ENCODE data around the gene PPP1R3F. TPM values are rescaled to one million over a fixed set of nuclear protein-coding genes. Genes with fewer than 3 reads are reported as not detected.
A peak's percentile ranks its signal among the peaks of the same experiment; 100 is the strongest.

PPP1R3F gene
- polyA plus RNA-seq, 3 donors: 0.47 to 1.6 (median 1.6) TPM

DNA sequence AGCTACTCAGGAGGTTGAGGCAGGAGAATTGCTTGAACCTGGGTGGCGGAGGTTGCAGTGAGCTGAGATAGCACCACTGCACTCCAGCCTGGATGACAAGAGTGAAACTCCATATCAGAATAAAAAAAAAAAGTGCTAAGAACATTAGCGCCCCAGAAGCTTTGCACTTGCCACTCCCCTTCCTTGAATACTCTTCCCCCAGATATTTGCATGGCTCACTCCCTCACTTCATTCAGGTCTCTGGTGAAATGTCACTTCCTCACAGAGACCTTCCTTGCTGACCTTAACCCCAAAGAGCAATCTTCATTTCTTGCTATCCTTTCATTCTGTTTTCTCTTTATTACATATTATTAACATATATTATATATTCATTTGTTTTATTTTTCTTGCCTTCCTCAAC is 47.7 kb upstream of the PPP1R3F start:
- H3K27me3 Mint-ChIP-seq (ENCODE audit: low read depth in 3 of 3): peaks cover 10 to 24% (median 14%) of the 10 kb centered on the region in 3 donors
- Histone ChIP-seq H3K9ac (ENCODE audit: insufficient read depth, low read length, poor library complexity, severe bottlenecking) (no peak overlapping the region), H2AFZ (ENCODE audit: insufficient read depth, low read depth, low read length, poor library complexity, severe bottlenecking) (no peak overlapping the region), H3K4me3 (replicated peaks in 1 of 3; ENCODE audit: low read depth in 2 of 3, low read length in 3 of 3) (no peak overlapping the region), H4K20me1 (ENCODE audit: insufficient read depth, low read length) (no peaks in the 10 kb centered on the region), H3K36me3 (replicated peaks in 1 of 2; ENCODE audit: control insufficient read depth in 1 of 2, insufficient read depth in 2 of 2, low read length in 2 of 2) (no peaks in the 10 kb centered on the region), H3K4me2 (replicated peaks; ENCODE audit: extremely low read depth, low read length, poor library complexity, severe bottlenecking) (no peak overlapping the region), H3K4me1 (ENCODE audit: control insufficient read depth in 1 of 2, insufficient read depth in 2 of 2, low read length in 2 of 2) (peaks cover 4 to 7% of the 10 kb centered on the region in 2 donors), H3K27ac (ENCODE audit: low read depth in 1 of 2, low read length in 2 of 2) (no peak overlapping the region), H3K79me2 (ENCODE audit: insufficient read depth, low read length) (no peaks in the 10 kb centered on the region), H3K9me3 (replicated peaks in 1 of 2; ENCODE audit: control insufficient read depth in 1 of 2, insufficient read depth in 1 of 2, low read length in 2 of 2) (no peaks in the 10 kb centered on the region), H3K27me3 (ENCODE audit: control insufficient read depth in 2 of 2, insufficient read depth in 2 of 2, low read length in 2 of 2) (no peaks in the 10 kb centered on the region)
- intact Hi-C loops (cut with micrococcal nuclease): no loop called here
- DNase-seq: no peak
- TF ChIP-seq, protein P1, sequence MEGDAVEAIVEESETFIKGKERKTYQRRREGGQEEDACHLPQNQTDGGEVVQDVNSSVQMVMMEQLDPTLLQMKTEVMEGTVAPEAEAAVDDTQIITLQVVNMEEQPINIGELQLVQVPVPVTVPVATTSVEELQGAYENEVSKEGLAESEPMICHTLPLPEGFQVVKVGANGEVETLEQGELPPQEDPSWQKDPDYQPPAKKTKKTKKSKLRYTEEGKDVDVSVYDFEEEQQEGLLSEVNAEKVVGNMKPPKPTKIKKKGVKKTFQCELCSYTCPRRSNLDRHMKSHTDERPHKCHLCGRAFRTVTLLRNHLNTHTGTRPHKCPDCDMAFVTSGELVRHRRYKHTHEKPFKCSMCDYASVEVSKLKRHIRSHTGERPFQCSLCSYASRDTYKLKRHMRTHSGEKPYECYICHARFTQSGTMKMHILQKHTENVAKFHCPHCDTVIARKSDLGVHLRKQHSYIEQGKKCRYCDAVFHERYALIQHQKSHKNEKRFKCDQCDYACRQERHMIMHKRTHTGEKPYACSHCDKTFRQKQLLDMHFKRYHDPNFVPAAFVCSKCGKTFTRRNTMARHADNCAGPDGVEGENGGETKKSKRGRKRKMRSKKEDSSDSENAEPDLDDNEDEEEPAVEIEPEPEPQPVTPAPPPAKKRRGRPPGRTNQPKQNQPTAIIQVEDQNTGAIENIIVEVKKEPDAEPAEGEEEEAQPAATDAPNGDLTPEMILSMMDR (IDR thresholded peaks at IDR 0.05): no peak
- WGBS (ENCODE audit: insufficient coverage): no CpG with 5 or more reads among the region's 2 CpGs
- no peak overlapping the region for H3K4me3 Mint-ChIP-seq
- peak overlapping the region in 1 of 7 donors; percentile 27 for H3K27ac Mint-ChIP-seq
- H3K4me1 Mint-ChIP-seq: peaks cover 9% of the 10 kb centered on the region
- H3K36me3 Mint-ChIP-seq: no peaks in the 10 kb centered on the region
- peaks cover 0 to 10% (median 0%) of the 10 kb centered on the region in 7 donors for H3K9me3 Mint-ChIP-seq

DNA sequence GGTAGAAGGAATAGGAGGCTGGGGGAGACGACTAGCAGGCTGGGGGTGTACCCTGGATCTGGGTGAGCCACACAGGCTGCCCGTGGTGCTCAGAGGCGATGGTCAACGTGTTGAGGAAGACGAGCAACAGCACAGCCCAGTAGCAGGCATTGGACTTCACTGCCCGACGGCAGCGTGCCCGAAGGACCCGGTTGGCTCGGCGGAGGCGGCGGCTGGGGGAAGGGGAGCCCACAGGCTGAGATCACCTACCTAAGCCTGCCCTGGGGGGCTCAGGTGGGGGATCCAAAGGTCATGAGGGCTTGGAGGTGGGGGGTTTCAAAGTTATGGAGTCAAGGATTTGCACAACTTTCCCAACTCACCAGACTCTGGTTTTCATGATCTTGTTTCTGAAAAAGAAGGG is 43.7 kb upstream of the PPP1R3F start:
- no peaks in the 10 kb centered on the region for H3K36me3 ChIP-seq (replicated peaks in 1 of 2; ENCODE audit: control insufficient read depth in 1 of 2, insufficient read depth in 2 of 2, low read length in 2 of 2)
- H3K4me2 ChIP-seq (replicated peaks; ENCODE audit: extremely low read depth, low read length, poor library complexity, severe bottlenecking): no peak overlapping the region
- H3K27me3 Mint-ChIP-seq (ENCODE audit: low read depth in 3 of 3): peaks cover 9 to 19% (median 16%) of the 10 kb centered on the region in 3 donors
- no peaks in the 10 kb centered on the region for H3K79me2 ChIP-seq (ENCODE audit: insufficient read depth, low read length)
- H3K4me3 ChIP-seq (replicated peaks in 1 of 3; ENCODE audit: low read depth in 2 of 3, low read length in 3 of 3): no peak overlapping the region
- H3K9ac ChIP-seq (ENCODE audit: insufficient read depth, low read length, poor library complexity, severe bottlenecking): no peak overlapping the region
- TF ChIP-seq, protein P1 (IDR thresholded peaks at IDR 0.05): no peak
- H3K9me3 Mint-ChIP-seq: peaks cover 0 to 23% (median 7%) of the 10 kb centered on the region in 7 donors
- H2AFZ ChIP-seq (ENCODE audit: insufficient read depth, low read depth, low read length, poor library complexity, severe bottlenecking): no peak overlapping the region
- H3K4me1 ChIP-seq (ENCODE audit: control insufficient read depth in 1 of 2, insufficient read depth in 2 of 2, low read length in 2 of 2): peaks cover 8 to 10% of the 10 kb centered on the region in 2 donors
- no peaks in the 10 kb centered on the region for H3K9me3 ChIP-seq (replicated peaks in 1 of 2; ENCODE audit: control insufficient read depth in 1 of 2, insufficient read depth in 1 of 2, low read length in 2 of 2)
- no peaks in the 10 kb centered on the region for H3K27me3 ChIP-seq (ENCODE audit: control insufficient read depth in 2 of 2, insufficient read depth in 2 of 2, low read length in 2 of 2)
- no peak for DNase-seq
- WGBS (ENCODE audit: insufficient coverage): 81% methylated on average over 5 of the region's 14 CpGs
- no peak overlapping the region for H3K27ac Mint-ChIP-seq
- peaks cover 4% of the 10 kb centered on the region for H3K4me1 Mint-ChIP-seq
- H3K27ac ChIP-seq (ENCODE audit: low read depth in 1 of 2, low read length in 2 of 2): no peak overlapping the region
- intact Hi-C loops (cut with micrococcal nuclease): no loop called here
- H4K20me1 ChIP-seq (ENCODE audit: insufficient read depth, low read length): no peaks in the 10 kb centered on the region
- no peak overlapping the region for H3K4me3 Mint-ChIP-seq
- H3K36me3 Mint-ChIP-seq: no peaks in the 10 kb centered on the region

Measured in CD14-positive monocyte (primary cell).